GM23338 (cell line): ENCODE results near the gene SFSWAP. TPM values are rescaled to one million over a fixed set of nuclear protein-coding genes. Genes with fewer than 3 reads are reported as not detected.

Source experiments
- ATAC-seq: fragments of 200-7000 bp; cut with Tn5 transposase; 3 replicates; pipeline ENCODE4 v1.9.1; 2020
- DNase-seq: peaks from one replicate; pipeline ENCODE4 v3.0.0-alpha.2; 2015; ENCODE audit warnings: low spot score
- H2AFZ ChIP-seq: fragments of 200-600 bp; sonication (generic); 2 replicates; pipeline ENCODE4 v1.8.0; 2016; ENCODE audit warnings: antibody characterized with exemption, mild to moderate bottlenecking, moderate library complexity
- H3F3A ChIP-seq: fragments of 200-600 bp; sonication (generic); replicated peaks from 2 replicates; pipeline ENCODE4 v1.8.0; 2017; ENCODE audit warnings: antibody characterized with exemption, mixed run types, low read depth
- H3K27ac ChIP-seq: fragments of 200-600 bp; sonication (generic); 2 replicates; pipeline ENCODE4 v1.6.1; 2016; ENCODE audit warnings: low read depth
- H3K27me3 ChIP-seq: fragments of 200-600 bp; sonication (generic); 2 replicates; pipeline ENCODE4 v1.8.0; 2016; ENCODE audit warnings: mild to moderate bottlenecking, mixed run types, moderate library complexity; ENCODE audit not compliant: insufficient read depth
- H3K36me3 ChIP-seq: fragments of 200-600 bp; sonication (generic); 2 replicates; pipeline ENCODE4 v1.8.0; 2016; ENCODE audit warnings: mild to moderate bottlenecking; ENCODE audit not compliant: insufficient read depth
- H3K4me1 ChIP-seq: fragments of 200-600 bp; sonication (generic); 2 replicates; pipeline ENCODE4 v1.8.0; 2016; ENCODE audit warnings: mild to moderate bottlenecking, moderate library complexity; ENCODE audit not compliant: insufficient read depth
- H3K4me2 ChIP-seq: fragments of 200-600 bp; sonication (generic); 2 replicates; pipeline ENCODE4 v1.7.1; 2017; ENCODE audit warnings: mixed run types
- H3K4me3 ChIP-seq: fragments of 200-600 bp; sonication (generic); 2 replicates; pipeline ENCODE4 v1.6.1; 2016; ENCODE audit warnings: mixed run types
- H3K79me2 ChIP-seq: fragments of 200-600 bp; sonication (generic); replicated peaks from 2 replicates; pipeline ENCODE4 v1.8.0; 2017; ENCODE audit warnings: mild to moderate bottlenecking; ENCODE audit not compliant: insufficient read depth
- H3K9me2 ChIP-seq: fragments of 200-600 bp; sonication (generic); 2 replicates; pipeline ENCODE4 v1.8.0; 2017; ENCODE audit not compliant: insufficient read depth
- H4K20me1 ChIP-seq: fragments of 200-600 bp; sonication (generic); replicated peaks from 2 replicates; pipeline ENCODE4 v1.8.0; 2017; ENCODE audit warnings: mild to moderate bottlenecking; ENCODE audit not compliant: insufficient read depth
- H3K27ac Mint-ChIP-seq: 2 replicates; pipeline ENCODE4 v1.8.0; 2020; ENCODE audit warnings: inconsistent platforms, mild to moderate bottlenecking, moderate library complexity, mixed read lengths
- H3K27me3 Mint-ChIP-seq: 3 replicates; pipeline ENCODE4 v1.8.0; 2022; ENCODE audit warnings: low read depth, mild to moderate bottlenecking, moderate library complexity, mixed read lengths, inconsistent platforms; ENCODE audit not compliant: insufficient read depth, poor library complexity
- H3K36me3 Mint-ChIP-seq: 3 replicates; pipeline ENCODE4 v1.8.0; 2021; ENCODE audit warnings: low read depth, mild to moderate bottlenecking, inconsistent platforms, moderate library complexity, mixed read lengths
- H3K4me1 Mint-ChIP-seq: 3 replicates; pipeline ENCODE4 v1.8.0; 2020; ENCODE audit warnings: mild to moderate bottlenecking, inconsistent platforms, mixed read lengths
- H3K4me3 Mint-ChIP-seq: 3 replicates; pipeline ENCODE4 v1.8.0; 2021; ENCODE audit warnings: moderate library complexity, mild to moderate bottlenecking, inconsistent platforms, mixed read lengths
- H3K9me3 Mint-ChIP-seq: 3 replicates; pipeline ENCODE4 v1.8.0; 2020; ENCODE audit warnings: moderate library complexity, mild to moderate bottlenecking, inconsistent platforms, mixed read lengths
- CREB1 ChIP-seq: fragments of 250-450 bp; sonication (Bioruptor Pico); IDR thresholded peaks from 2 replicates; pipeline ENCODE4 v1.5.0; 2020; ENCODE audit warnings: low read depth, mild to moderate bottlenecking, moderate library complexity
- CTCF ChIP-seq, 2 experiments: fragments of 200-600 bp in 1 of 2; sonication (generic) in 1 of 2; conservative IDR thresholded peaks; 2 replicates each; pipeline versions ENCODE4 v1.5.1 to v1.6.1; 2016 to 2017; ENCODE audit warnings: antibody characterized with exemption in 2 of 2, low read depth in 2 of 2, mild to moderate bottlenecking in 2 of 2, moderate library complexity in 1 of 2
- ETS1 ChIP-seq: IDR thresholded peaks from 2 replicates; pipeline ENCODE4 v1.6.1; 2016; ENCODE audit warnings: antibody characterized with exemption
- EZH2 ChIP-seq: fragments of 200-600 bp; sonication (generic); IDR thresholded peaks from one replicate; pipeline ENCODE4 v1.8.0; 2017; ENCODE audit warnings: antibody characterized with exemption, mild to moderate bottlenecking, low read depth; ENCODE audit not compliant: unreplicated experiment
- EZH2phosphoT487 ChIP-seq: fragments of 200-600 bp; sonication (generic); IDR thresholded peaks from one replicate; pipeline ENCODE4 v1.8.1; 2018; ENCODE audit warnings: antibody characterized with exemption; ENCODE audit not compliant: unreplicated experiment
- JUNB ChIP-seq: IDR thresholded peaks from one replicate; pipeline ENCODE4 v1.6.1; 2016; ENCODE audit warnings: antibody characterized with exemption; ENCODE audit not compliant: unreplicated experiment
- NANOG ChIP-seq: IDR thresholded peaks from 2 replicates; pipeline ENCODE4 v1.6.1; 2016; ENCODE audit warnings: antibody characterized with exemption, borderline replicate concordance
- POLR2AphosphoS5 ChIP-seq: IDR thresholded peaks from 2 replicates; pipeline ENCODE4 v1.6.1; 2016; ENCODE audit warnings: antibody characterized with exemption, low read depth
- REST ChIP-seq: IDR thresholded peaks from one replicate; pipeline ENCODE4 v1.6.1; 2018; ENCODE audit warnings: antibody characterized with exemption; ENCODE audit not compliant: unreplicated experiment
- STAT1 ChIP-seq: IDR thresholded peaks from one replicate; pipeline ENCODE4 v1.6.1; 2016; ENCODE audit warnings: antibody characterized with exemption; ENCODE audit not compliant: unreplicated experiment
- ZNF114 ChIP-seq: fragments of 250-450 bp; sonication (Bioruptor Pico); IDR thresholded peaks from 2 replicates; pipeline ENCODE4 v1.5.0; 2020; ENCODE audit warnings: mild to moderate bottlenecking, moderate library complexity
- ZNF331 ChIP-seq: fragments of 250-450 bp; sonication (Bioruptor Pico); IDR thresholded peaks from 2 replicates; pipeline ENCODE4 v1.5.0; 2020; ENCODE audit warnings: low read depth, mild to moderate bottlenecking, moderate library complexity
- ZNF462 ChIP-seq: fragments of 250-450 bp; sonication (Bioruptor Pico); IDR thresholded peaks from 2 replicates; pipeline ENCODE4 v1.5.0; 2020; ENCODE audit warnings: mild to moderate bottlenecking, moderate library complexity
- polyA plus RNA-seq: library from polyadenylated mRNA; unstranded; fragments of >200 nt; fragmentation: Nextera tagmentation; extraction: Ambion mirVana; gene quantifications from 2 replicates; pipeline ENCODE4 v1.2.1, GENCODE V29; 2016
- total RNA-seq: library from RNA; depleted of rRNA; stranded (reverse); fragments of >200 nt; shearing (Covaris generic); gene quantifications from 2 replicates; pipeline ENCODE4 v1.2.3, GENCODE V29; 2014

Gene SFSWAP
- total and polyA plus RNA-seq, 2 experiments from 2014 or later = 41.0 to 49.8 TPM

- Mint-ChIP-seq H3K9me3 (no peaks in the 10 kb centered on the region), H3K4me1 (no peaks in the 10 kb centered on the region; the same call in 2 of the 3 replicates), H3K27ac (no peak overlapping the region), H3K36me3 (peaks cover 82% of the 10 kb centered on the region), H3K4me3 (no peak overlapping the region), H3K27me3 (peaks cover 6% of the 10 kb centered on the region)
- Histone ChIP-seq H3K4me2 (no peak overlapping the region), H3K27ac (no peak overlapping the region), H3K9me2 (no peaks in the 10 kb centered on the region), H3K27me3 (no peaks in the 10 kb centered on the region), H3K4me3 (no peak overlapping the region), H3K4me1 (no peaks in the 10 kb centered on the region), H3K79me2 (no peaks in the 10 kb centered on the region), H3F3A (no peaks in the 10 kb centered on the region), H2AFZ (no peak overlapping the region), H4K20me1 (no peaks in the 10 kb centered on the region), H3K36me3 (no peaks in the 10 kb centered on the region)
- TF ChIP-seq ETS1 (no peak), STAT1 (no peak), ZNF331 (no peak), EZH2 (no peak), EZH2phosphoT487 (no peak), REST (no peak), POLR2AphosphoS5 (no peak), CREB1 (no peak), CTCF (conservative IDR thresholded peaks at IDR 0.05; ENCODE audit: low read depth in 2 of 2) (no peak), NANOG (no peak), JUNB (no peak), ZNF114 (no peak), ZNF462 (CRISPR knock-in tag) (no peak)
- ATAC-seq (no peak), DNase-seq (no peak)
These were observed 133.2 kb downstream of the SFSWAP start for GRCh38 chr12:131844140-131844539.
